Thoracic aorta (tissue), 2 donors: ENCODE data around the gene THAP7. TPM values are rescaled to one million over a fixed set of nuclear protein-coding genes. Genes with fewer than 3 reads are reported as not detected.
"Not testable (repeated sequence)": the region's sequence is repeated elsewhere in the genome, so short reads cannot be mapped to it uniquely, and the experiment has no call there.

Experiments
- ATAC-seq: fragments of 150-250 bp; one replicate; pipeline ENCODE4 v1.8.0; 2017; ENCODE audit warnings: low read depth; ENCODE audit not compliant: insufficient number of reproducible peaks, low FRiP score
- DNase-seq: peaks from one replicate; pipeline ENCODE4 v3.0.0-alpha.2; 2020; ENCODE audit warnings: low spot score
- H3K27ac ChIP-seq, 2 donors: fragments of 200-600 bp; sonication (generic); 1 replicate in 1 of 2; 2 replicates in 1 of 2; pipeline ENCODE4 v1.5.1; 2016; ENCODE audit warnings: mild to moderate bottlenecking in 2 of 2, moderate library complexity in 2 of 2
- H3K27me3 ChIP-seq: fragments of 200-600 bp; sonication (generic); replicated peaks from 2 replicates; pipeline ENCODE4 v1.6.0; 2016; ENCODE audit warnings: mild to moderate bottlenecking; ENCODE audit not compliant: insufficient read depth
- H3K36me3 ChIP-seq: fragments of 200-600 bp; sonication (generic); one replicate; pipeline ENCODE4 v1.5.1; 2016
- H3K4me1 ChIP-seq, 2 donors: fragments of 200-600 bp; sonication (generic); 1 replicate in 1 of 2; 2 replicates in 1 of 2; pipeline versions ENCODE4 v1.5.1 to v1.6.0; 2016; ENCODE audit warnings: low read depth in 2 of 2, mild to moderate bottlenecking in 1 of 2; ENCODE audit not compliant: control insufficient read depth in 1 of 2
- H3K4me3 ChIP-seq: fragments of 200-600 bp; sonication (generic); 2 replicates; pipeline ENCODE4 v1.5.1; 2016; ENCODE audit warnings: mild to moderate bottlenecking
- H3K9me3 ChIP-seq: fragments of 200-600 bp; sonication (generic); 2 replicates; pipeline ENCODE4 v1.5.1; 2016
- total RNA-seq, 2 donors: library from RNA; depleted of rRNA; stranded (reverse); fragments of >200 nt; gene quantifications; one replicate each; pipeline versions ENCODE4 v1.1.0 to v1.2.3, GENCODE V29; 2016
- TF ChIP-seq, protein P1 (sequence below): fragments of 200-600 bp; sonication (generic); IDR thresholded peaks from one replicate; pipeline ENCODE4 v1.5.1; 2019; ENCODE audit warnings: antibody characterized with exemption

THAP7 gene
- total RNA-seq, 2 donors from 2014 or later: 38.3 to 60.0 TPM

DNA sequence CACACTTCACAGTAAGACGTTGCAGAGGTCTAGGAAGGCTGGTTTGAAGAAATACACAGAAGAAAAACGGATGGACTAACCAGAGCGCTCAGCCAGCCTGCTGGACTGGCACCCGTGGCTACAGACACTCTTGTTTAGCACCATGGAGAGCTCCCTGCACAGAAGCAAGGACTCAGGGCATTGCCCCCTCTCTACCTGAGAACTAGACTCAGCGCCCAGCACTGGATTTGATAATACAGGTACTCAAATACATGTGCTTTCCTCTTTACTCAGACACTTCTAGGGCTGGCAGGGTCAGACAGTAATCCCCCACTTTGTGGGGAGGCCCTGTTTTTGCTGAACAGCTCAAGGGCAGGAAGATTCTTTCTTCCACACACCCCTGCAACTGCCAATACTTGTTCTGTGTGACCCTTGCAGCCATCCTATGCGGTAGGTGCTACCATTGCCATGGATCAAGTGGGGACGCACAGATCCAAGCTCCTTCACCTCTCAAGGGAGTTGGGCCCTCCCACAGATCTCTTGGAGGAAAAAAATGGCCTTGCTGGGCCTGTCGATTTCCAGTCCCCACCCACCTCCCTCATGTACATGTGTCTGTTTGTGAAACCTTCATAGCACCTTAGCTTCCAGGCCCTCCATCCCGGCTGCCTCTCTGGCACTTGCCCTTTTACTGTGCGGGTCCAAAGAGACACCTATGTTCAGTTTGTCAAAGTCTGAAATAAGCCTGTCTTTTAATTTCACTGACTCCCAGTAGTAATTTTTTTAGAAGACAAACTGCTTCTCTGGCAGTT, 7.9 kb upstream of the THAP7 start:
- H3K9me3 ChIP-seq: no peaks in the 10 kb centered on the region
- H3K27me3 ChIP-seq: no peaks in the 10 kb centered on the region
- H3K27ac ChIP-seq: no peak overlapping the region
- H3K4me1 ChIP-seq: peaks cover 6 to 14% of the 10 kb centered on the region in 2 donors
- TF ChIP-seq, protein P1, sequence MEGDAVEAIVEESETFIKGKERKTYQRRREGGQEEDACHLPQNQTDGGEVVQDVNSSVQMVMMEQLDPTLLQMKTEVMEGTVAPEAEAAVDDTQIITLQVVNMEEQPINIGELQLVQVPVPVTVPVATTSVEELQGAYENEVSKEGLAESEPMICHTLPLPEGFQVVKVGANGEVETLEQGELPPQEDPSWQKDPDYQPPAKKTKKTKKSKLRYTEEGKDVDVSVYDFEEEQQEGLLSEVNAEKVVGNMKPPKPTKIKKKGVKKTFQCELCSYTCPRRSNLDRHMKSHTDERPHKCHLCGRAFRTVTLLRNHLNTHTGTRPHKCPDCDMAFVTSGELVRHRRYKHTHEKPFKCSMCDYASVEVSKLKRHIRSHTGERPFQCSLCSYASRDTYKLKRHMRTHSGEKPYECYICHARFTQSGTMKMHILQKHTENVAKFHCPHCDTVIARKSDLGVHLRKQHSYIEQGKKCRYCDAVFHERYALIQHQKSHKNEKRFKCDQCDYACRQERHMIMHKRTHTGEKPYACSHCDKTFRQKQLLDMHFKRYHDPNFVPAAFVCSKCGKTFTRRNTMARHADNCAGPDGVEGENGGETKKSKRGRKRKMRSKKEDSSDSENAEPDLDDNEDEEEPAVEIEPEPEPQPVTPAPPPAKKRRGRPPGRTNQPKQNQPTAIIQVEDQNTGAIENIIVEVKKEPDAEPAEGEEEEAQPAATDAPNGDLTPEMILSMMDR: no peak
- H3K4me3 ChIP-seq: no peak overlapping the region
- no peaks in the 10 kb centered on the region for H3K36me3 ChIP-seq
- no peak for ATAC-seq
- DNase-seq: no peak

DNA sequence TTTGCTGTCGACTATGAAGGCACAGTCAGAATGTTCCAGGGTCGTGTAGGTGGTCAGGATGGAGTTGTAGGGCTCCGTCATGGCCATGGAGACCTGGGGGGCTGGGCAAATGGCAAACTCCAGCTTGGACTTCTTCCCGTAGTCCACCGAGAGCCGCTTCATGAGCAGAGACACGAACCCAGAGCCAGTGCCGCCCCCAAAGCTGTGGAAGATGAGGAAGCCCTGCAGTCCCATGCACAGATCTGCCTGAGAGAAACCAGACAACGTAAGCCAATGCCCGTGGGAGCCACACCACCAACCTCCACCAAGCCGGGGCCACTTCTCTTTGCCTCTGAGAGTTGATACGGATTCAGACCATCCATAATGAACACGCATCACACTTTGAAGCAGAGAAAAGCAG, 7.3 kb upstream of the THAP7 start:
- not testable (repeated sequence) for H3K36me3 ChIP-seq, H3K27ac ChIP-seq, H3K27me3 ChIP-seq, H3K4me3 ChIP-seq, ATAC-seq, H3K9me3 ChIP-seq, DNase-seq, H3K4me1 ChIP-seq

- peaks cover 22 to 35% of the 10 kb centered on the region in 2 donors for H3K4me1 ChIP-seq
- peak overlapping the region in 1 of 2 donors; percentile 94 for H3K27ac ChIP-seq
Observed at GRCh38 chr22:21003782-21004181, 1.9 kb upstream of the THAP7 start.

GRCh38 chr22:21000987-21001600, 824 bp downstream of the THAP7 start:
- Histone ChIP-seq H3K27me3 (no peaks in the 10 kb centered on the region), H3K36me3 (peaks cover 22% of the 10 kb centered on the region), H3K27ac (peak overlapping the region; percentile 94 to 97), H3K4me3 (peak overlapping the region; percentile 90), H3K4me1 (peaks cover 22 to 35% of the 10 kb centered on the region in 2 donors), H3K9me3 (no peaks in the 10 kb centered on the region)
- TF ChIP-seq, protein P1: no peak
- ATAC-seq (peak; percentile 8), DNase-seq (no peak)

More at GRCh38 chr22:21003782-21004181, 1.9 kb upstream of the THAP7 start:
- peaks cover 7% of the 10 kb centered on the region for H3K36me3 ChIP-seq
- TF ChIP-seq, protein P1: no peak
- no peak for DNase-seq
- no peak for ATAC-seq
- H3K4me3 ChIP-seq: no peak overlapping the region
- H3K27me3 ChIP-seq: no peaks in the 10 kb centered on the region
- no peaks in the 10 kb centered on the region for H3K9me3 ChIP-seq

DNA sequence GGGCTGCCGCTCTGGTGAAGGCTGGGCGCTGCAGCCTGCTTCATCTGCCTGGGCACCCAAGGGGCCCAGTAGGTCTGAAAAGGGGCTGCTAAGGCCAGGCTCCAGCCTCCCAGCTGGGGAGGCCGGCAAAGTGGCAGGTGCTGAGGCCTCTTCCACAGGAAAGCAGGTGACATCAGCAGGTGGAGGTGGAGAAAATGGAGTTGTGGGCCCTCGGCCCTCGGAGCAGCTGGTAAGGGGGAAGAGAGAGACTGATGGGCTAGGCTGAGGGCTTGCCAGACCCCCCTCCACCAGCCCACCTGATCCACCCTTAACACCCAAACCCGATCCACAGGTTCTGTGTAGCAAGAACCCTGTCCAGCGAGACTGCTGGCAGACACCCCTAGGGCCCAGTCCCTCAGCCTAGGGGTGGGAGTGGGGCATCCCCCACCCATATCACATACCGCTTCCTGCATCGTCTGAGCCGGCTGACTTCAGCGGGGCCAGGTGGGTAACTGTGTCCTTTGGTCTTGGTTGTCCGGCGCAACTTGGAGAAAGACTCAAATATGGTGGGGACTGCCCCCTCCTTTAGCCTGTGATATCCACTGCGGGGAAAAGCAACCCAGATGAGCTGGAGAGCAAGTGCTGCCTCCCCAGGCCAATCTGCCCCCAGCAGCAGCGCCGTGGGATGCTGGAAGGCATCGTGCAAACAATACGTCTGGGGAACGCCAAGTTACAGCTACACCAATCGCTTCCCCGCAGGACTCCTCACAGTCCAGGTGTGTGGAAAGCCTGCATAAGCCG, 1.5 kb downstream of the THAP7 start:
- Histone ChIP-seq H3K4me1 (peaks cover 22 to 35% of the 10 kb centered on the region in 2 donors), H3K27me3 (no peaks in the 10 kb centered on the region), H3K27ac (peak overlapping the region; percentile 94 to 97), H3K36me3 (peaks cover 26% of the 10 kb centered on the region), H3K4me3 (peak overlapping the region; percentile 90), H3K9me3 (no peaks in the 10 kb centered on the region)
- ATAC-seq (no peak), DNase-seq (no peak)
- TF ChIP-seq, protein P1: no peak
